ENCODE measurements around the gene MAP3K2.

MAP3K2 gene

GRCh38 chr2:127347734-127348392 is 39.9 kb downstream of the MAP3K2 start:
- no peak for DNase-seq

- DNase-seq, result no peak
Measured at GRCh38 chr2:127347015-127347414, 40.8 kb downstream of the MAP3K2 start.

GRCh38 chr2:127343277-127343676 is 44.5 kb downstream of the MAP3K2 start:
- no peak for DNase-seq

GRCh38 chr2:127342101-127342500 is 45.7 kb downstream of the MAP3K2 start:
- DNase-seq, result no peak

GRCh38 chr2:127332335-127332734 is 55.4 kb downstream of the MAP3K2 start:
- no peak for DNase-seq

GRCh38 chr2:127330753-127331152 is 57.0 kb downstream of the MAP3K2 start:
- no peak for DNase-seq

- DNase-seq, result no peak
Measured at GRCh38 chr2:127326289-127326945, 61.4 kb downstream of the MAP3K2 start.

GRCh38 chr2:127324635-127325034 is 63.1 kb downstream of the MAP3K2 start:
- no peak for DNase-seq

GRCh38 chr2:127321303-127321702 is 66.5 kb downstream of the MAP3K2 start:
- DNase-seq, result no peak

- DNase-seq, result no peak
Measured at GRCh38 chr2:127320586-127321275, 67.0 kb downstream of the MAP3K2 start.

- no peak for DNase-seq
Measured at GRCh38 chr2:127320067-127320466, 67.7 kb downstream of the MAP3K2 start.

GRCh38 chr2:127314193-127314988 is 73.4 kb downstream of the MAP3K2 start:
- no peak for DNase-seq

GRCh38 chr2:127313406-127313805 is 74.4 kb downstream of the MAP3K2 start:
- no peak for DNase-seq

GRCh38 chr2:127310980-127311379 is 76.8 kb downstream of the MAP3K2 start:
- no peak for DNase-seq

GRCh38 chr2:127309468-127309867 is 78.3 kb downstream of the MAP3K2 start:
- no peak for DNase-seq

- DNase-seq, result no peak
Measured at GRCh38 chr2:127308586-127309138, 79.1 kb downstream of the MAP3K2 start.

- no peak for DNase-seq
Measured at GRCh38 chr2:127305990-127306585, 81.7 kb downstream of the MAP3K2 start.

GRCh38 chr2:127302168-127302567 is 85.6 kb downstream of the MAP3K2 start:
- DNase-seq, result no peak

GRCh38 chr2:127293748-127294562 is 93.8 kb downstream of the MAP3K2 start, which contains the start of gene ERCC3:
Gene ERCC3 (minus strand): TSS chr2:127294144. CDS start chr2:127294081, 63 bp downstream.
- DNase-seq, result peak; percentile 63

GRCh38 chr2:127293386-127293747 is 94.4 kb downstream of the MAP3K2 start:
- no peak for DNase-seq

- no peak for DNase-seq
Measured at GRCh38 chr2:127288274-127288673, 99.5 kb downstream of the MAP3K2 start.

GRCh38 chr2:127283275-127283674 is 104.5 kb downstream of the MAP3K2 start:
- no peak for DNase-seq
